Measurements from ENCODE around the gene ZFAND2B. TPM values are rescaled to one million over a fixed set of nuclear protein-coding genes. Genes with fewer than 3 reads are reported as not detected.
A peak's percentile ranks its signal among the peaks of the same experiment; 100 is the strongest.

ZFAND2B gene
- total RNA-seq, 1 experiment from 2014 or later: 19.5 TPM

GRCh38 chr2:219218217-219218731 lies 11.7 kb downstream of the ZFAND2B start:
- H3K27me3 Mint-ChIP-seq (ENCODE audit: low read depth): no peaks in the 10 kb centered on the region
- ATAC-seq: peak; percentile 71
- CTCF ChIA-PET: interaction anchor here (0.7 to 2.8 kb wide), 12 partner anchors 11 to 309 kb away, joined by 3 to 24 read pairs (median 4); partner anchors contain the start of genes ANKZF1, ATG9A, DNPEP and TUBA4B
- peak; percentile 74 for DNase-seq (ENCODE audit: low spot score)
- peak overlapping the region; percentile 85 for H3K4me3 Mint-ChIP-seq
- TF ChIP-seq RELA (CRISPR knock-in tag; IDR thresholded peaks at IDR 0.05; ENCODE audit: borderline replicate concordance): peak; percentile 13; the same call in 1 of the 2 replicates
- TF ChIP-seq ZNF232 (CRISPR knock-in tag; IDR thresholded peaks at IDR 0.05): 0 out of 2 replicates have a peak, but pooled peaks have one; percentile 10
- TF ChIP-seq E2F1 (CRISPR knock-in tag; IDR thresholded peaks at IDR 0.05): no peak
- no peak for TF ChIP-seq USF2 (CRISPR knock-in tag; IDR thresholded peaks at IDR 0.05)
- TF ChIP-seq ZNF317 (CRISPR knock-in tag; IDR thresholded peaks at IDR 0.05; ENCODE audit: borderline replicate concordance, low read depth): 0 out of 2 replicates have a peak, but pooled peaks have one; percentile 9
- TF ChIP-seq ATF2 (CRISPR knock-in tag; IDR thresholded peaks at IDR 0.05; ENCODE audit: borderline replicate concordance, low read depth): peak; percentile 41; the same call in 1 of the 2 replicates
- 0 out of 2 replicates have a peak, but pooled peaks have one; percentile 17 for TF ChIP-seq ATF1 (CRISPR knock-in tag; IDR thresholded peaks at IDR 0.05)
- TF ChIP-seq ZNF138 (CRISPR knock-in tag; conservative IDR thresholded peaks at IDR 0.05): no peak
- no peak for TF ChIP-seq ZSCAN18 (CRISPR knock-in tag; IDR thresholded peaks at IDR 0.05)
- no peak for TF ChIP-seq CTCF (IDR thresholded peaks at IDR 0.05)
- no peak for TF ChIP-seq SP1 (CRISPR knock-in tag; conservative IDR thresholded peaks at IDR 0.05)
- TF ChIP-seq ZNF219 (CRISPR knock-in tag; IDR thresholded peaks at IDR 0.05; ENCODE audit: borderline replicate concordance): no peak
- TF ChIP-seq ELF4 (CRISPR knock-in tag; IDR thresholded peaks at IDR 0.05; ENCODE audit: low read depth): 0 out of 2 replicates have a peak, but pooled peaks have one; percentile 2
- no peak for TF ChIP-seq ZBTB43 (CRISPR knock-in tag; IDR thresholded peaks at IDR 0.05)
- no peak for TF ChIP-seq EMX1 (CRISPR knock-in tag; IDR thresholded peaks at IDR 0.05)
- 0 out of 2 replicates have a peak, but pooled peaks have one; percentile 11 for TF ChIP-seq IRF1 (CRISPR knock-in tag; IDR thresholded peaks at IDR 0.05)
- TF ChIP-seq ZNF121 (CRISPR knock-in tag; IDR thresholded peaks at IDR 0.05): no peak
- TF ChIP-seq TEAD4 (CRISPR knock-in tag; IDR thresholded peaks at IDR 0.05): peak; percentile 7; the same call in 1 of the 2 replicates
- no peak for TF ChIP-seq ZNF263 (CRISPR knock-in tag; IDR thresholded peaks at IDR 0.05; ENCODE audit: low read depth)
- TF ChIP-seq NFATC4 (CRISPR knock-in tag; IDR thresholded peaks at IDR 0.05): no peak
- no peak for TF ChIP-seq HMGXB4 (CRISPR knock-in tag; IDR thresholded peaks at IDR 0.05)
- H3K36me3 Mint-ChIP-seq: peaks cover 36% of the 10 kb centered on the region
- H3K4me1 Mint-ChIP-seq: peaks cover 25% of the 10 kb centered on the region
- POLR2A ChIA-PET: interaction anchor here (0.6 to 3.0 kb wide), 10 partner anchors 12 to 169 kb away, joined by 3 to 21 read pairs (median 8); partner anchors contain the start of genes ANKZF1, ATG9A, DNAJB2 and DNPEP
- H3K9me3 Mint-ChIP-seq: no peaks in the 10 kb centered on the region
- peak overlapping the region; percentile 70 for H3K27ac Mint-ChIP-seq
